ENCODE measurements around the gene RHCG.

The RHCG gene

GRCh38 chr15:89502867-89503595 lies 6.6 kb upstream of the RHCG start:
- no peak for DNase-seq (ENCODE audit: low read depth, low spot score)

- no peak for DNase-seq (ENCODE audit: low read depth, low spot score)
These were observed 5.3 kb upstream of the RHCG start for GRCh38 chr15:89501646-89502045.

GRCh38 chr15:89500397-89501270 lies 4.3 kb upstream of the RHCG start:
- no peak for DNase-seq (ENCODE audit: low read depth, low spot score)

GRCh38 chr15:89499156-89499555 lies 2.8 kb upstream of the RHCG start:
- DNase-seq (ENCODE audit: low read depth, low spot score): no peak

GRCh38 chr15:89498574-89498906 lies 2.2 kb upstream of the RHCG start:
- DNase-seq (ENCODE audit: low read depth, low spot score): no peak

- DNase-seq (ENCODE audit: low read depth, low spot score): no peak
These were observed 848 bp upstream of the RHCG start for GRCh38 chr15:89497231-89497630.

- DNase-seq (ENCODE audit: low read depth, low spot score): no peak
These were observed 691 bp downstream of the RHCG start for GRCh38 chr15:89495638-89496145.

GRCh38 chr15:89494941-89495637 lies 1.3 kb downstream of the RHCG start:
- no peak for DNase-seq (ENCODE audit: low read depth, low spot score)

GRCh38 chr15:89494031-89494430 lies 2.4 kb downstream of the RHCG start:
- no peak for DNase-seq (ENCODE audit: low read depth, low spot score)

- DNase-seq (ENCODE audit: low read depth, low spot score): no peak
These were observed 3.3 kb downstream of the RHCG start for GRCh38 chr15:89492934-89493631.

- DNase-seq (ENCODE audit: low read depth, low spot score): no peak
These were observed 4.2 kb downstream of the RHCG start for GRCh38 chr15:89492111-89492641.

- DNase-seq (ENCODE audit: low read depth, low spot score): no peak
These were observed 5.5 kb downstream of the RHCG start for GRCh38 chr15:89490814-89491315.

- DNase-seq (ENCODE audit: low read depth, low spot score): no peak
These were observed 6.1 kb downstream of the RHCG start for GRCh38 chr15:89490081-89490813.

- DNase-seq (ENCODE audit: low read depth, low spot score): no peak
These were observed 7.0 kb downstream of the RHCG start for GRCh38 chr15:89489376-89489775.

- DNase-seq (ENCODE audit: low read depth, low spot score): no peak
These were observed 8.6 kb downstream of the RHCG start for GRCh38 chr15:89487791-89488190.

- DNase-seq (ENCODE audit: low read depth, low spot score): no peak
These were observed 9.7 kb downstream of the RHCG start for GRCh38 chr15:89486726-89487050.

- DNase-seq (ENCODE audit: low read depth, low spot score): no peak
These were observed 13.3 kb downstream of the RHCG start for GRCh38 chr15:89483079-89483478.

GRCh38 chr15:89482139-89482538 lies 14.2 kb downstream of the RHCG start:
- DNase-seq (ENCODE audit: low read depth, low spot score): no peak

GRCh38 chr15:89480505-89480904 lies 15.9 kb downstream of the RHCG start:
- no peak for DNase-seq (ENCODE audit: low read depth, low spot score)

- no peak for DNase-seq (ENCODE audit: low read depth, low spot score)
These were observed 17.2 kb downstream of the RHCG start for GRCh38 chr15:89479173-89479572.

Measured in brain pericyte (primary cell).